G401 (cell line): ENCODE data around the gene ARSB. TPM values are rescaled to one million over a fixed set of nuclear protein-coding genes. Genes with fewer than 3 reads are reported as not detected.
"Not testable (repeated sequence)": the region's sequence is repeated elsewhere in the genome, so short reads cannot be mapped to it uniquely, and the experiment has no call there.

Source experiments
- DNase-seq: peaks from one replicate; pipeline ENCODE4 v3.0.0-alpha.2; 2015; ENCODE audit warnings: low spot score
- in situ Hi-C: cut with HindIII; loops from 2 replicates; pipeline ENCODE4 v1.10.0; 2016; ENCODE audit warnings: low sequenced_read_pairs, mixed read lengths
- total RNA-seq: library from RNA; depleted of rRNA; stranded (reverse); fragments of >200 nt; shearing (Covaris generic); gene quantifications from 2 replicates; pipeline ENCODE4 v1.2.3, GENCODE V29; 2014

The ARSB gene
- total RNA-seq, 1 experiment from 2014 or later: 22.2 TPM

GRCh38 chr5:79001471-79001870 is 16.4 kb upstream of the ARSB start:
- in situ Hi-C loops: no loop called here

GRCh38 chr5:78997090-78997489 is 12.0 kb upstream of the ARSB start:
- in situ Hi-C loops: no loop called here
- DNase-seq: no peak

More at GRCh38 chr5:79001471-79001870, 16.4 kb upstream of the ARSB start:
- no peak for DNase-seq

GRCh38 chr5:78995521-78996007 is 10.5 kb upstream of the ARSB start:
- in situ Hi-C loops: no loop called here
- DNase-seq: no peak

GRCh38 chr5:78993165-78993564 is 8.1 kb upstream of the ARSB start:
- in situ Hi-C loops: no loop called here
- DNase-seq: no peak

- DNase-seq: no peak
- in situ Hi-C loops: no loop called here
Observed at GRCh38 chr5:78992146-78992545, 7.0 kb upstream of the ARSB start.

- in situ Hi-C loops: no loop called here
- DNase-seq: no peak
Observed at GRCh38 chr5:78989080-78989479, 4.0 kb upstream of the ARSB start.

- in situ Hi-C loops: no loop called here
- DNase-seq: peak; percentile 63
Observed at GRCh38 chr5:78985725-78986223, 664 bp upstream of the ARSB start.

- in situ Hi-C loops: no loop called here
- DNase-seq: peak; percentile 85
Observed at GRCh38 chr5:78984439-78985115, 533 bp downstream of the ARSB start.

- DNase-seq: no peak
- in situ Hi-C loops: no loop called here
Observed at GRCh38 chr5:78983601-78984438, 1.3 kb downstream of the ARSB start.

- in situ Hi-C loops, DNase-seq: not testable (repeated sequence)
Observed at GRCh38 chr5:78983194-78983593, 1.9 kb downstream of the ARSB start.

GRCh38 chr5:78979909-78980308 is 5.2 kb downstream of the ARSB start:
- DNase-seq: no peak
- in situ Hi-C loops: no loop called here

GRCh38 chr5:78979117-78979742 is 5.9 kb downstream of the ARSB start:
- no peak for DNase-seq
- in situ Hi-C loops: no loop called here

- in situ Hi-C loops: no loop called here
- no peak for DNase-seq
Observed at GRCh38 chr5:78975035-78975434, 10.1 kb downstream of the ARSB start.

GRCh38 chr5:78974601-78975000 is 10.5 kb downstream of the ARSB start:
- DNase-seq: no peak
- in situ Hi-C loops: no loop called here

- in situ Hi-C loops: no loop called here
- peak; percentile 96 for DNase-seq
Observed at GRCh38 chr5:78974011-78974410, 11.1 kb downstream of the ARSB start.

GRCh38 chr5:78972654-78973428 is 12.3 kb downstream of the ARSB start:
- peak; percentile 62 for DNase-seq
- in situ Hi-C loops: no loop called here

- in situ Hi-C loops: no loop called here
Observed at GRCh38 chr5:78971998-78972397, 13.1 kb downstream of the ARSB start.

GRCh38 chr5:78968781-78969180 is 16.3 kb downstream of the ARSB start:
- in situ Hi-C loops: no loop called here
- no peak for DNase-seq

More at GRCh38 chr5:78971998-78972397, 13.1 kb downstream of the ARSB start:
- DNase-seq: no peak

GRCh38 chr5:78964889-78965288 is 20.2 kb downstream of the ARSB start:
- DNase-seq: peak; percentile 79

More at GRCh38 chr5:78964889-78965288, 20.2 kb downstream of the ARSB start:
- in situ Hi-C loops: no loop called here
